ENCODE data around the gene SEC61B. TPM values are rescaled to one million over a fixed set of nuclear protein-coding genes. Genes with fewer than 3 reads are reported as not detected.
"Not testable (repeated sequence)": the region's sequence is repeated elsewhere in the genome, so short reads cannot be mapped to it uniquely, and the experiment has no call there.

SEC61B gene
- total RNA-seq, 2 donors from 2014 or later: 108 to 117 TPM

GRCh38 chr9:99230206-99230605, 8.1 kb downstream of the SEC61B start:
- intact Hi-C loops (cut with DNase I): no loop called here
- DNase-seq (ENCODE audit: low spot score): no peak

GRCh38 chr9:99231711-99232110, 9.6 kb downstream of the SEC61B start:
- DNase-seq (ENCODE audit: low spot score): no peak
- intact Hi-C loops (cut with DNase I): no loop called here

GRCh38 chr9:99234618-99235017, 12.5 kb downstream of the SEC61B start:
- DNase-seq (ENCODE audit: low spot score): no peak
- intact Hi-C loops (cut with DNase I): loop anchor here in 1 of 2 donors (5.0 kb wide), 1 partner anchor 173 kb away; no protein-coding TSS in a partner anchor

- intact Hi-C loops (cut with DNase I): loop anchor here in 1 of 2 donors (5.0 kb wide), 1 partner anchor 172 kb away; no protein-coding TSS in a partner anchor
- no peak for DNase-seq (ENCODE audit: low spot score)
Observed at GRCh38 chr9:99235069-99235468, 13.0 kb downstream of the SEC61B start.

- DNase-seq (ENCODE audit: low spot score): no peak
- intact Hi-C loops (cut with DNase I): loop anchor here in 1 of 2 donors (5.0 kb wide), 1 partner anchor 171 kb away; no protein-coding TSS in a partner anchor
Observed at GRCh38 chr9:99235926-99236634, 14.0 kb downstream of the SEC61B start.

- intact Hi-C loops (cut with DNase I): loop anchor here in 1 of 2 donors (5.0 kb wide), 1 partner anchor 170 kb away; no protein-coding TSS in a partner anchor
- no peak for DNase-seq (ENCODE audit: low spot score)
Observed at GRCh38 chr9:99237356-99237755, 15.3 kb downstream of the SEC61B start.

GRCh38 chr9:99237849-99238248, 15.8 kb downstream of the SEC61B start:
- intact Hi-C loops (cut with DNase I): loop anchor here in 1 of 2 donors (5.0 kb wide), 1 partner anchor 169 kb away; no protein-coding TSS in a partner anchor
- not testable (repeated sequence) for DNase-seq (ENCODE audit: low spot score)

GRCh38 chr9:99238331-99238730, 16.2 kb downstream of the SEC61B start:
- DNase-seq (ENCODE audit: low spot score): no peak
- intact Hi-C loops (cut with DNase I): loop anchor here in 1 of 2 donors (5.0 kb wide), 1 partner anchor 169 kb away; no protein-coding TSS in a partner anchor

GRCh38 chr9:99239341-99240060, 17.4 kb downstream of the SEC61B start:
- intact Hi-C loops (cut with DNase I): loop anchor here in 1 of 2 donors (5.0 kb wide), 1 partner anchor 168 kb away; no protein-coding TSS in a partner anchor
- DNase-seq (ENCODE audit: low spot score): no peak

GRCh38 chr9:99241106-99241505, 19.0 kb downstream of the SEC61B start:
- DNase-seq (ENCODE audit: low spot score): no peak
- intact Hi-C loops (cut with DNase I): no loop called here

GRCh38 chr9:99244344-99245260, 22.5 kb downstream of the SEC61B start:
- intact Hi-C loops (cut with DNase I): no loop called here
- DNase-seq (ENCODE audit: low spot score): no peak

- intact Hi-C loops (cut with DNase I): no loop called here
- no peak for DNase-seq (ENCODE audit: low spot score)
Observed at GRCh38 chr9:99249619-99250018, 27.5 kb downstream of the SEC61B start.

GRCh38 chr9:99251157-99251556, 29.1 kb downstream of the SEC61B start:
- DNase-seq (ENCODE audit: low spot score): no peak
- intact Hi-C loops (cut with DNase I): no loop called here

GRCh38 chr9:99253134-99253533, 31.1 kb downstream of the SEC61B start:
- DNase-seq (ENCODE audit: low spot score): no peak
- intact Hi-C loops (cut with DNase I): no loop called here

GRCh38 chr9:99253772-99254431, 31.8 kb downstream of the SEC61B start:
- intact Hi-C loops (cut with DNase I): no loop called here

GRCh38 chr9:99255651-99256050, 33.6 kb downstream of the SEC61B start:
- intact Hi-C loops (cut with DNase I): no loop called here

More at GRCh38 chr9:99253772-99254431, 31.8 kb downstream of the SEC61B start:
- DNase-seq (ENCODE audit: low spot score): no peak

GRCh38 chr9:99257723-99258389, 35.8 kb downstream of the SEC61B start:
- intact Hi-C loops (cut with DNase I): no loop called here
- no peak for DNase-seq (ENCODE audit: low spot score)

More at GRCh38 chr9:99255651-99256050, 33.6 kb downstream of the SEC61B start:
- no peak for DNase-seq (ENCODE audit: low spot score)
